ENCODE measurements around the gene KIF23.

DNA sequence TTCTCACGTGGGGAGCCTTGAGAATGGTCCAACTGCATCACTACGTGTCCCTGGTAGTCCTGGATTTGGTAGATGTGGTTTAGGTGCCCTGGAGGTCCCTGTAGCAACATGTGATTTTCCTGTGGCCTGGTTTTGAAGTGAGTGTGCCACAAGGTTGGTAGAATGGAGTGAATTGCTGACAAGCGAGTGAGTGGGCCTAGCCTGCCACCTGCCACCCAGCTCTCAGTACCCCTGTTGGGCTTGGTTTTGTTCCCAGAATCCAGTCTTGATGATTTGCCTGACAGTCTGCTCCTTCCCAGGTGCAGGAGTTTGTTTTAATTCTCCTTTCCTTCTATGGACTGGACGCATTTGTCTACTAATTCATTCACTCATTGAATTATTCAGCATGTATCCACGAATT, 57.9 kb downstream of the KIF23 start:
- TF ChIP-seq, protein P1, sequence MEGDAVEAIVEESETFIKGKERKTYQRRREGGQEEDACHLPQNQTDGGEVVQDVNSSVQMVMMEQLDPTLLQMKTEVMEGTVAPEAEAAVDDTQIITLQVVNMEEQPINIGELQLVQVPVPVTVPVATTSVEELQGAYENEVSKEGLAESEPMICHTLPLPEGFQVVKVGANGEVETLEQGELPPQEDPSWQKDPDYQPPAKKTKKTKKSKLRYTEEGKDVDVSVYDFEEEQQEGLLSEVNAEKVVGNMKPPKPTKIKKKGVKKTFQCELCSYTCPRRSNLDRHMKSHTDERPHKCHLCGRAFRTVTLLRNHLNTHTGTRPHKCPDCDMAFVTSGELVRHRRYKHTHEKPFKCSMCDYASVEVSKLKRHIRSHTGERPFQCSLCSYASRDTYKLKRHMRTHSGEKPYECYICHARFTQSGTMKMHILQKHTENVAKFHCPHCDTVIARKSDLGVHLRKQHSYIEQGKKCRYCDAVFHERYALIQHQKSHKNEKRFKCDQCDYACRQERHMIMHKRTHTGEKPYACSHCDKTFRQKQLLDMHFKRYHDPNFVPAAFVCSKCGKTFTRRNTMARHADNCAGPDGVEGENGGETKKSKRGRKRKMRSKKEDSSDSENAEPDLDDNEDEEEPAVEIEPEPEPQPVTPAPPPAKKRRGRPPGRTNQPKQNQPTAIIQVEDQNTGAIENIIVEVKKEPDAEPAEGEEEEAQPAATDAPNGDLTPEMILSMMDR (conservative IDR thresholded peaks at IDR 0.05; ENCODE audit: low read depth, low read length) = no peak
- TF ChIP-seq EZH2 (IDR thresholded peaks at IDR 0.05; ENCODE audit: low read length, unreplicated experiment) = no peak
- TF ChIP-seq EZH2phosphoT487 (IDR thresholded peaks at IDR 0.05; ENCODE audit: borderline replicate concordance, low read length) = no peak
